ENCODE results near the gene UPB1. TPM values are rescaled to one million over a fixed set of nuclear protein-coding genes. Genes with fewer than 3 reads are reported as not detected.

The UPB1 gene
- total RNA-seq, 1 donor from 2014 or later: 0.24 TPM

DNA sequence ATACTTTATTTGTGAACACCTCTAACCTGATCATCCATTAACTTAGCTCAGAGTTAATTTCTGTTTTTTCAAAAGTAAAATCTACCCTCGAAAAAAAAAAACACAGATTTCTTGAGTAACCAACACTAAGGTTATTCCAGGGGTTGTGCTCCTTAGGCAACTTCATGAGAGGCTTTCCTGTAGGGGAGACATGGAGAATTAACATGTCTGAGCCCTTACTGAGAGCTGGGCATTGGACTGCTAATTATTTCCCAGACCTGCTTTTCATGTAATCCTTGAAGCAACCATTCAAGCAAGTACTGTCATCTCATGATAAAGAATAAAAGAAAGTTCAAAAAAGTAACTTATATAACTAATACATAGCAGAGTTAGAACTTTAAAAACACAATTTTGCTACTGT is 13.5 kb upstream of the UPB1 start:
- TF ChIP-seq, protein P1, sequence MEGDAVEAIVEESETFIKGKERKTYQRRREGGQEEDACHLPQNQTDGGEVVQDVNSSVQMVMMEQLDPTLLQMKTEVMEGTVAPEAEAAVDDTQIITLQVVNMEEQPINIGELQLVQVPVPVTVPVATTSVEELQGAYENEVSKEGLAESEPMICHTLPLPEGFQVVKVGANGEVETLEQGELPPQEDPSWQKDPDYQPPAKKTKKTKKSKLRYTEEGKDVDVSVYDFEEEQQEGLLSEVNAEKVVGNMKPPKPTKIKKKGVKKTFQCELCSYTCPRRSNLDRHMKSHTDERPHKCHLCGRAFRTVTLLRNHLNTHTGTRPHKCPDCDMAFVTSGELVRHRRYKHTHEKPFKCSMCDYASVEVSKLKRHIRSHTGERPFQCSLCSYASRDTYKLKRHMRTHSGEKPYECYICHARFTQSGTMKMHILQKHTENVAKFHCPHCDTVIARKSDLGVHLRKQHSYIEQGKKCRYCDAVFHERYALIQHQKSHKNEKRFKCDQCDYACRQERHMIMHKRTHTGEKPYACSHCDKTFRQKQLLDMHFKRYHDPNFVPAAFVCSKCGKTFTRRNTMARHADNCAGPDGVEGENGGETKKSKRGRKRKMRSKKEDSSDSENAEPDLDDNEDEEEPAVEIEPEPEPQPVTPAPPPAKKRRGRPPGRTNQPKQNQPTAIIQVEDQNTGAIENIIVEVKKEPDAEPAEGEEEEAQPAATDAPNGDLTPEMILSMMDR (conservative IDR thresholded peaks at IDR 0.05): no peak
- no peaks in the 10 kb centered on the region for H3K36me3 Mint-ChIP-seq
- DNase-seq (ENCODE audit: extremely low spot score, unreplicated experiment): no peak
- H3K27me3 Mint-ChIP-seq: no peaks in the 10 kb centered on the region
- no peaks in the 10 kb centered on the region for H3K9me3 Mint-ChIP-seq
- H3K4me3 Mint-ChIP-seq: no peak overlapping the region
- H3K4me1 Mint-ChIP-seq (ENCODE audit: unreplicated experiment): peaks cover 25% of the 10 kb centered on the region
- no peak overlapping the region for H3K27ac Mint-ChIP-seq

DNA sequence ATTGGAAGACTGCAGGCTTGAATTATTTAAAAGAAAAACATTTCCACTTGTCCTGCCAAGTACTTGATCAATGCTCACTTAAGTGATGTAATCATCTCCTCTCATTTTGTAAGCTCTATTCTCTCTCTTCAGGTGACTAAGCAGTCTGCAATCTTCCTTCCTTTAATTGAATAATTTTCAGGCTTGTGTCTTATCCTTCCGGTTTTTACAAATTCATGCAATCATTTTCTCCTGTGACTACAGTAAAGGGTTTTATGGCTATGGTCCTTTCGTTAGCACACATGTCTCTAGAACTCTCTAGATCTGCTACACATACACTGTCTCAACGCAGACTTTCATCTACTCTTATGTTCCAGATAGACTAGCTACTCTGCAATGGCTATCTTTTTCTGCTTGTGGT is 12.6 kb upstream of the UPB1 start:
- Mint-ChIP-seq H3K4me3 (no peak overlapping the region), H3K27me3 (no peaks in the 10 kb centered on the region), H3K27ac (peak overlapping the region; percentile 27), H3K36me3 (no peaks in the 10 kb centered on the region), H3K9me3 (no peaks in the 10 kb centered on the region), H3K4me1 (ENCODE audit: unreplicated experiment) (peaks cover 25% of the 10 kb centered on the region)
- DNase-seq (ENCODE audit: extremely low spot score, unreplicated experiment): no peak
- TF ChIP-seq, protein P1 (conservative IDR thresholded peaks at IDR 0.05): no peak

DNA sequence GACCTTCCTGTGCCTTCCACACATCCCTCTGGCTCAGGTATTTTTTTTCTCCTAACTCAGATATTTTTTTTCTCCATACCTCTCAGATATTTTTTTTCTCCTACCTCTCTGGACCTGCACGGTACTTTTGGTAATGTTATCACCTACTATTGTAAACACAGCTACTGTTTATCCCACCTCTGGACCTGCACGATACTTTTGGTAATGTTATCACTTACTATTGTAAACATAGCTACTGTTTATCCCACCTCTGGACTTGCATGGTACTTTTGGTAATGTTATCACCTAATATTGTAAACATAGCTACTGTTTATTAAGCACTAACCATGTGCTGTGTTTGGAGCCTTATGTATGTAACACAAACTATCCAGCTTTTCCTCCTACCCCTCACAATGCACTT is 12.1 kb upstream of the UPB1 start:
- Mint-ChIP-seq H3K27ac (peak overlapping the region; percentile 27), H3K36me3 (no peaks in the 10 kb centered on the region), H3K27me3 (no peaks in the 10 kb centered on the region), H3K9me3 (no peaks in the 10 kb centered on the region), H3K4me3 (no peak overlapping the region), H3K4me1 (ENCODE audit: unreplicated experiment) (peaks cover 25% of the 10 kb centered on the region)
- TF ChIP-seq, protein P1 (conservative IDR thresholded peaks at IDR 0.05): no peak
- no peak for DNase-seq (ENCODE audit: extremely low spot score, unreplicated experiment)

- Mint-ChIP-seq H3K9me3 (no peaks in the 10 kb centered on the region), H3K27ac (no peak overlapping the region), H3K36me3 (no peaks in the 10 kb centered on the region), H3K4me1 (ENCODE audit: unreplicated experiment) (peaks cover 25% of the 10 kb centered on the region), H3K27me3 (no peaks in the 10 kb centered on the region), H3K4me3 (no peak overlapping the region)
- TF ChIP-seq, protein P1 (conservative IDR thresholded peaks at IDR 0.05): no peak
- DNase-seq (ENCODE audit: extremely low spot score, unreplicated experiment): no peak
Measured at GRCh38 chr22:24483976-24484545, 11.1 kb upstream of the UPB1 start.

- no peaks in the 10 kb centered on the region for H3K9me3 Mint-ChIP-seq
- TF ChIP-seq, protein P1 (conservative IDR thresholded peaks at IDR 0.05): no peak
- no peak overlapping the region for H3K4me3 Mint-ChIP-seq
- no peaks in the 10 kb centered on the region for H3K27me3 Mint-ChIP-seq
- no peaks in the 10 kb centered on the region for H3K36me3 Mint-ChIP-seq
- no peak for DNase-seq (ENCODE audit: extremely low spot score, unreplicated experiment)
- H3K27ac Mint-ChIP-seq: no peak overlapping the region
- H3K4me1 Mint-ChIP-seq (ENCODE audit: unreplicated experiment): peaks cover 25% of the 10 kb centered on the region
Measured at GRCh38 chr22:24485170-24485569, 10.0 kb upstream of the UPB1 start.

- Mint-ChIP-seq H3K4me3 (no peak overlapping the region), H3K4me1 (ENCODE audit: unreplicated experiment) (peaks cover 25% of the 10 kb centered on the region), H3K9me3 (no peaks in the 10 kb centered on the region), H3K36me3 (no peaks in the 10 kb centered on the region), H3K27ac (no peak overlapping the region), H3K27me3 (no peaks in the 10 kb centered on the region)
- no peak for DNase-seq (ENCODE audit: extremely low spot score, unreplicated experiment)
- TF ChIP-seq, protein P1 (conservative IDR thresholded peaks at IDR 0.05): peak; percentile 20
Measured at GRCh38 chr22:24485608-24486007, 9.5 kb upstream of the UPB1 start.

Data from type B pancreatic cell (in vitro differentiated cells).